Measurements from ENCODE around the gene AGPS.
"Not testable (repeated sequence)": the region's sequence is repeated elsewhere in the genome, so short reads cannot be mapped to it uniquely, and the experiment has no call there.

The AGPS gene

DNA sequence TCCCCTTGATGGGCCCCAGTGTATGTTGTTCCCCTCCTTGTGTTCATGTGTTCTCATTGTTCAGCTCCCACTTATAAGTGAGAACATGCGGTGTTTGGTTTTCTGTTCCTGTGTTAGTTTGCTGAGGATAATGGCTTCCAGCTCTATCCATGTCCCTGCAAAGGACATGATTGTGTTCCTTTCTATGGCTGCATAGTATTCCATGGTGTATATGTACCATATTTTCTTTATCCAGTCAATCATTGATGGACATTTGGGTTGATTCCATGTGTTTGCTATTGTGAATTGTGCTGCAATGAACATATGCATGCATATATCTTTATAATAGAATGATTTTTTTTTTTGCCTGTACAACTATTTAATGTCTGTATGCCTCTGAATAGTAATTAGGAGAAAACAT lies 31.5 kb downstream of the AGPS start:
- not testable (repeated sequence) for DNase-seq

- not testable (repeated sequence) for DNase-seq
Observed at GRCh38 chr2:177424620-177425019, 32.0 kb downstream of the AGPS start.

DNA sequence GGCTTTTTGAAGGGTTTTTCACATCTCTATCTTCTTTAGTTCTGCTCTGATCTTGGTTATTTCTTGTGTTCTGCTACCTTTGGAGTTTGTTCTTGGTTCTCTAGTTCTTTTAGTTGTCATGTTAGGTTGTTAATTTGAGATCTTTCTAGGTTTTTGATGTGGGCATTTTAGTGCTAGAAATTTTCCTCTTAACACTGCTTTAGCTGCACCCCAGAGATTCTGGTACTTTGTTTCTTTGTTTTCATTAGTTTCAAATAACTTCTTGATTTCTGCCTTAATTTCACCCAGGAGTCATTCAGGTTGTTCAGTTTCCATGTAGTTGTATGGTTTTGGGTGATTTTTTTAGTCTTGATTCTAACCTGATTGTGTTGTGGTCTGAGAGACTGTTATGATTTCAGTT lies 34.7 kb downstream of the AGPS start:
- DNase-seq = no peak

- DNase-seq = not testable (repeated sequence)
Observed at GRCh38 chr2:177427936-177428335, 35.4 kb downstream of the AGPS start.

GRCh38 chr2:177429688-177430325 lies 37.2 kb downstream of the AGPS start:
- peak; percentile 47 for DNase-seq

GRCh38 chr2:177430411-177430810 lies 37.8 kb downstream of the AGPS start:
- DNase-seq = no peak

DNA sequence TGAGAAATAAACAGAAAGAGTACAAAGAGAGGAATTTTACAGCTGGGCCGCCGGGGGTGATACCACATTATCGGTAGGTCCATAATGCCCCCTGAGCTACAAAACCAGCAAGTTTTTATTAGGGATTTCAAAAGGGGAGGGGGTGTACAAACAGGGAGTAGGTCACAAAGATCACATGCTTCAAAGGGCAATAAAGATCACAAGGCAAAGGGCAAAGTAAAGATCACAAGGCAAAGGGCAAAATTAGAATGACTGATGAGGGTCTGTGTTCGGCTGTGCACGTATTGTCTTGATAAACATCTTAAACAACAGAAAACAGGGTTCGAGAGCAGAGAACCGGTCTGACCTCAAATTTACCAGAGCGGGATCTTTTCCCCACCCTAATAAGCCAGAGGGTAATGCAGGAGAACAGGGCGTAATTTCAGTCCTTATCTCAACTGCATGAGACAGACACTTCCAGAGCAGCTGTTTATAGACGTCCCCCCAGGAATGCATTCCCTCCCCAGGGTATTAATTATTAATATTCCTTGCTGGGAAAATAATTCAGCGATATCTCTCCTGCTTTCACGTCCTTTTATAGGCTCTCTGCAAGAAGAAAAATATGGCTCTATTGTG lies 38.6 kb downstream of the AGPS start:
- DNase-seq = not testable (repeated sequence)

DNA sequence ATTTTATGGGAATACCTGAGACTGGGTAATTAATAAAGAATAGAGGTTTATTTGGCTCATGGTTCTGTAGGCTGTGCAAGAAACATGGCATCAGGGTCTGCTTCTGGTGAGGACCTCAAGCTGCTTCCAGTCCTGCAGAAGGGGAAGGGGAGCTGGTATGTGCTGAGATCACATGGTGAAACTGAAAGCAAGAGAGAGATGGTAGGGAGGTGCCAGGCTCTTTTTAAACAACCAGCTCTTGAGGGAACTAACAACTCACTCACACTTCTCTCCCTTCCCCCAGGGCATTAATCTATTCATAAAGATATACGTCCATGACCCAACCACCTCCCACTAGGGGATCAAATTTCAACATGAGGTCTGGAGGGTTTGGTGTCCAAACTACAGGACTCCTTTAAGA lies 40.1 kb downstream of the AGPS start:
- no peak for DNase-seq

GRCh38 chr2:177433402-177433801 lies 40.8 kb downstream of the AGPS start:
- DNase-seq = no peak

GRCh38 chr2:177434475-177434874 lies 41.9 kb downstream of the AGPS start:
- no peak for DNase-seq

GRCh38 chr2:177445200-177445599 lies 52.6 kb downstream of the AGPS start:
- no peak for DNase-seq

DNA sequence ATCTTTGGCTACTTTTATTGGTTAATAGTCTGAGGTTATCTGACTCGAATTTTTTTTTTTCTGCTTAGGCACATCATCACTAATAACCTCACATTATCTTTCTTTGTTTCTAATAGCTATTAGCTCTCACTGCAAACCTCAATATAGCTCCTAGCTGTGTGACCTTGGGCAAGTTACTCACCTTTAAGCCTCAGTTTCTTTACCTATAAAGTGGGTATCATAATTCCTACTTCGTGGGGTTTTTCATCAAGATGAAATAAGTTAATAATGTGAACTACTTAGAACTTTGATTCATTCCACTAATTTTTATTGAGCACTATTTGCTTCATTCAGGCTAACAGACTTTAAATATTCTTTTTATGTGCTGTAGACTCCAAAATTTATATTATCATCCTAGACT lies 55.5 kb downstream of the AGPS start:
- DNase-seq = no peak

GRCh38 chr2:177449159-177449558 lies 56.6 kb downstream of the AGPS start:
- DNase-seq = no peak

DNA sequence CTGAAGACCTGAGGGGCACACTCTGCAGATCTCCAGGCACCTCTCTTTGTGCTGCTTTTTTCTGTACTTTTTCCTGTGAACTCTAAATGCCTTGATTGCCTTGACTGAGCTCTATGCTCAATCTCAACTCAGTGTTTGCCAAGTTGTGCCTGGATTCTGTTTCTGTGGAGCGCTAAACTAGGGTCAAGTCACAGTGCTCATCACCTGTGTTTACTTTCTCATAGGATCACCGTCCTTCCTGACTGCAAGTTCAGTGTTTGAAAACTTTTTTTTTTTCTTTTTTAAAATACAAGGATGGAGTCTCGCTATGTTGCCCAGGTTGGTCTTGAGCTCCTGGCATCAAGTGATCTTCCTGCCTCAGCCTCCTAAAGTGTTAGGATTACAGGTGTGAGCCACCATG lies 62.6 kb downstream of the AGPS start:
- no peak for DNase-seq

GRCh38 chr2:177459756-177460155 lies 67.2 kb downstream of the AGPS start:
- not testable (repeated sequence) for DNase-seq

- DNase-seq = no peak
Observed at GRCh38 chr2:177460973-177461585, 68.5 kb downstream of the AGPS start.

- no peak for DNase-seq
Observed at GRCh38 chr2:177464549-177464948, 72.0 kb downstream of the AGPS start.

DNA sequence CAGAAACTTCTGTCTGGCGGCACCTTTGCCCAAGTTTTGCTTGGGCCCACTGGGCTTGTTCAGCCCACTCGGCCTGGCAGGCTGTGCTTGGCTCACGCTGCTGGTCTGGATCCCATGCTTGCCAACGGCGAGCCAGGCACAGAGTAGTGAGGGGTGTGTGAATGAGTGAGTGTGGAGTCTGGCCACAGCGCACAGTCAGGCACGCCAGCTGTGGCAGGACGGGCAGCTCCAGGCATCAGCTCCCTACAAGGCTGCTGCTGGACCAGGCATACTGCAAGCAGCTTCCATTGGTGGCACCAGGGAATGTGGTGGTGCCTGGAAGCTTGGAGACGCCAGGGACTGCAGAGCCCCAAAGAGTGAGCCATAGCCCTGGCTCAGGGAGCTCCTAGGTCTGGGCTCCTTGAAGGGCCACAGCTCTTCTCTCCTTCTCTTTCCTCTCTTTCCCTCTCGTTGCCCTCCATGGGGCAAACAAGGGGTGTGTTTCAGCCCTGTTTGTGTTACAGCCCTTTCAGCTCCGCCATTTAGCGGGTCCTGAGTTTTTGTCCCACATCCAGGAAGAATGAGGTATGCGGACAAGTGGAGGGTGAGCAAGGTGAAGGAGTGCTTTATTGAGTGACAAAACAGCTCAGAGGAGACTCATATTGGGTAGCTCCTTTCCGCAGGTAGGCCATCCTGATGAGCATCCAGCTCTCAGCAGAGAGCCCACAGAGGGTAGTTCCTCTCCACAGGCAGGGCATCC lies 73.0 kb downstream of the AGPS start:
- DNase-seq = no peak

GRCh38 chr2:177466337-177467195 lies 74.0 kb downstream of the AGPS start:
- no peak for DNase-seq

DNA sequence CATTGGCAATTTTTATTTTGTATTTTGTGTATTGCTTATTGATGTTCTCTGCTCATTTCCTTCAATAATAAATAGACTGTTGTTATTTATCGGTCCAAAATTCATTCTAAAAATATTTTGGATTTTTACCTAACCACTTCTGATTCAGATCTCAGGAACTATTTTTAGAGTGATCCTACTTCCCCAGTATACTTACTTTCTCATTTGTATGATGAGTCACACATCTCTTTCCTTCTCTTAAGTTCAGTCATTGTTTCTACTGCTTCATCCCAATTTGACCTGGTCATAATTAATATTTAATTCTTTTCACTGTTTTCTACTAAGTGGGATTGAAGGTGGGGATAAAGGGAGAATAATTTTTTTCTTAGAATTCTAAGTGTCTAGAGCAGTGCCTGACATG lies 75.1 kb downstream of the AGPS start:
- DNase-seq = no peak

GRCh38 chr2:177471990-177472389 lies 79.4 kb downstream of the AGPS start:
- no peak for DNase-seq

- DNase-seq = no peak
Observed at GRCh38 chr2:177474301-177474700, 81.7 kb downstream of the AGPS start.

- no peak for DNase-seq
Observed at GRCh38 chr2:177474998-177475397, 82.4 kb downstream of the AGPS start.
